Parathyroid adenoma (tissue), 2 donors: ENCODE measurements around the gene BMP7.

Source experiments
- H2AFZ ChIP-seq: fragments of 300-600 bp; sonication (generic); one replicate; pipeline ENCODE4 v1.7.0; 2017; ENCODE audit warnings: antibody characterized with exemption, mild to moderate bottlenecking
- H3K27ac ChIP-seq: fragments of 300-600 bp; sonication (generic); one replicate; pipeline ENCODE4 v1.7.0; 2017
- H3K27me3 ChIP-seq: fragments of 300-600 bp; sonication (generic); one replicate; pipeline ENCODE4 v1.7.0; 2017; ENCODE audit warnings: low read length; ENCODE audit not compliant: control insufficient read depth, insufficient read depth
- H3K36me3 ChIP-seq: fragments of 300-600 bp; sonication (generic); one replicate; pipeline ENCODE4 v1.7.0; 2017; ENCODE audit warnings: low read length; ENCODE audit not compliant: control insufficient read depth, insufficient read depth
- H3K4me1 ChIP-seq: fragments of 300-600 bp; sonication (generic); one replicate; pipeline ENCODE4 v1.7.0; 2017; ENCODE audit warnings: control low read depth
- H3K4me2 ChIP-seq: fragments of 300-600 bp; sonication (generic); one replicate; pipeline ENCODE4 v1.7.0; 2017; ENCODE audit warnings: low read length
- H3K4me3 ChIP-seq: fragments of 300-600 bp; sonication (generic); one replicate; pipeline ENCODE4 v1.7.0; 2017; ENCODE audit warnings: low read depth, low read length
- H3K79me2 ChIP-seq: fragments of 300-600 bp; sonication (generic); one replicate; pipeline ENCODE4 v1.7.0; 2017; ENCODE audit warnings: control low read depth
- H3K9ac ChIP-seq: fragments of 300-600 bp; sonication (generic); one replicate; pipeline ENCODE4 v1.7.0; 2017; ENCODE audit warnings: mild to moderate bottlenecking
- H3K9me3 ChIP-seq: fragments of 300-600 bp; sonication (generic); one replicate; pipeline ENCODE4 v1.7.0; 2017; ENCODE audit warnings: low read length; ENCODE audit not compliant: control insufficient read depth
- CTCF ChIP-seq: fragments of 300-600 bp; sonication (generic); IDR thresholded peaks from one replicate; pipeline ENCODE4 v1.7.0; 2017; ENCODE audit warnings: antibody characterized with exemption, mild to moderate bottlenecking
- donor health status: primary hyperparathyroidism.

BMP7 gene

GRCh38 chr20:57153238-57153905 lies 113.1 kb downstream of the BMP7 start:
- Histone ChIP-seq H3K9ac (no peak overlapping the region), H3K36me3 (no peaks in the 10 kb centered on the region), H3K4me1 (no peaks in the 10 kb centered on the region), H3K9me3 (no peaks in the 10 kb centered on the region), H3K4me2 (no peak overlapping the region), H3K27me3 (no peaks in the 10 kb centered on the region), H3K27ac (no peak overlapping the region), H3K79me2 (no peaks in the 10 kb centered on the region), H3K4me3 (no peak overlapping the region), H2AFZ (no peak overlapping the region)
- no peak for TF ChIP-seq CTCF

GRCh38 chr20:57152557-57152956 lies 113.9 kb downstream of the BMP7 start:
- Histone ChIP-seq H3K4me1 (no peaks in the 10 kb centered on the region), H3K27me3 (no peaks in the 10 kb centered on the region), H3K4me3 (no peak overlapping the region), H3K79me2 (no peaks in the 10 kb centered on the region), H3K9me3 (no peaks in the 10 kb centered on the region), H3K27ac (no peak overlapping the region), H3K9ac (no peak overlapping the region), H3K4me2 (no peak overlapping the region), H3K36me3 (no peaks in the 10 kb centered on the region), H2AFZ (no peak overlapping the region)
- TF ChIP-seq CTCF: no peak

- H3K4me1 ChIP-seq: no peaks in the 10 kb centered on the region
- no peak overlapping the region for H3K9ac ChIP-seq
- H3K27me3 ChIP-seq: no peaks in the 10 kb centered on the region
- H3K4me2 ChIP-seq: no peak overlapping the region
- no peak for TF ChIP-seq CTCF
- H3K4me3 ChIP-seq: no peak overlapping the region
- H3K9me3 ChIP-seq: no peaks in the 10 kb centered on the region
- no peak overlapping the region for H3K27ac ChIP-seq
- no peaks in the 10 kb centered on the region for H3K36me3 ChIP-seq
- H2AFZ ChIP-seq: no peak overlapping the region
- no peaks in the 10 kb centered on the region for H3K79me2 ChIP-seq
Measured at GRCh38 chr20:57150559-57150958, 115.9 kb downstream of the BMP7 start.

- no peaks in the 10 kb centered on the region for H3K36me3 ChIP-seq
- no peaks in the 10 kb centered on the region for H3K9me3 ChIP-seq
- no peaks in the 10 kb centered on the region for H3K79me2 ChIP-seq
- no peak overlapping the region for H2AFZ ChIP-seq
- H3K4me1 ChIP-seq: no peaks in the 10 kb centered on the region
- H3K4me3 ChIP-seq: no peak overlapping the region
- no peak overlapping the region for H3K27ac ChIP-seq
- H3K27me3 ChIP-seq: no peaks in the 10 kb centered on the region
- H3K9ac ChIP-seq: no peak overlapping the region
- no peak for TF ChIP-seq CTCF
- no peak overlapping the region for H3K4me2 ChIP-seq
Measured at GRCh38 chr20:57148263-57148662, 118.2 kb downstream of the BMP7 start.

- Histone ChIP-seq H3K4me2 (no peak overlapping the region), H3K4me1 (no peaks in the 10 kb centered on the region), H3K9ac (no peak overlapping the region), H2AFZ (no peak overlapping the region), H3K27me3 (no peaks in the 10 kb centered on the region), H3K79me2 (no peaks in the 10 kb centered on the region), H3K9me3 (no peaks in the 10 kb centered on the region), H3K36me3 (no peaks in the 10 kb centered on the region), H3K4me3 (no peak overlapping the region), H3K27ac (no peak overlapping the region)
- TF ChIP-seq CTCF: no peak
Measured at GRCh38 chr20:57147185-57147584, 119.3 kb downstream of the BMP7 start.
